Spleen (tissue), 11 donors: ENCODE measurements around the gene CGREF1. TPM values are rescaled to one million over a fixed set of nuclear protein-coding genes. Genes with fewer than 3 reads are reported as not detected.

ENCODE experiments used
- DNase-seq: peaks from one replicate; pipeline ENCODE4 v3.0.0-alpha.2; 2020
- H3K27ac ChIP-seq, 8 donors: fragments of 200-600 bp; sonication (generic) in 7 of 8; 1 replicate in 4 of 8; 2 replicates in 4 of 8; pipeline versions ENCODE4 v1.5.0 to v1.8.0; 2016 to 2021; ENCODE audit warnings: inconsistent platforms in 4 of 8, mild to moderate bottlenecking in 4 of 8, moderate library complexity in 1 of 8
- H3K27me3 ChIP-seq, 7 donors: fragments of 200-600 bp; sonication (generic) in 6 of 7; replicated peaks in 1 of 7; 1 replicate in 4 of 7; 2 replicates in 3 of 7; pipeline versions ENCODE4 v1.5.0 to v1.8.0; 2016 to 2021; ENCODE audit warnings: inconsistent platforms in 3 of 7, mild to moderate bottlenecking in 1 of 7
- H3K36me3 ChIP-seq, 6 donors: fragments of 200-600 bp; sonication (generic) in 5 of 6; 1 replicate in 4 of 6; 2 replicates in 2 of 6; pipeline versions ENCODE4 v1.5.0 to v1.8.0; 2016 to 2021; ENCODE audit warnings: inconsistent platforms in 2 of 6
- H3K4me1 ChIP-seq, 6 donors: fragments of 200-600 bp; sonication (generic) in 5 of 6; 1 replicate in 3 of 6; 2 replicates in 3 of 6; pipeline versions ENCODE4 v1.5.0 to v1.8.0; 2016 to 2021; ENCODE audit warnings: inconsistent platforms in 3 of 6
- H3K4me3 ChIP-seq, 8 donors: fragments of 200-600 bp; sonication (generic) in 7 of 8; 1 replicate in 4 of 8; 2 replicates in 4 of 8; pipeline versions ENCODE4 v1.5.0 to v1.8.0; 2016 to 2021; ENCODE audit warnings: inconsistent platforms in 4 of 8, mild to moderate bottlenecking in 4 of 8, moderate library complexity in 2 of 8
- H3K9me3 ChIP-seq, 8 donors: fragments of 200-600 bp; sonication (generic) in 7 of 8; 1 replicate in 4 of 8; 2 replicates in 4 of 8; pipeline versions ENCODE4 v1.5.0 to v1.8.0; 2016 to 2021; ENCODE audit warnings: inconsistent platforms in 4 of 8
- CTCF ChIP-seq, 11 experiments: fragments of 200-600 bp in 7 of 11; fragments of 450-650 bp in 4 of 11; sonication (generic) in 4 of 11; IDR thresholded peaks in 8 of 11; conservative IDR thresholded peaks in 3 of 11; 1 replicate in 7 of 11; 2 replicates in 4 of 11; pipeline versions ENCODE4 v1.4.0 to v1.8.0; 2016 to 2021; ENCODE audit warnings: antibody characterized with exemption in 11 of 11, inconsistent platforms in 4 of 11, mild to moderate bottlenecking in 1 of 11
- POLR2A ChIP-seq, 3 donors: fragments of 450-650 bp; IDR thresholded peaks; one replicate each; pipeline ENCODE4 v1.5.1; 2017; ENCODE audit warnings: antibody characterized with exemption in 3 of 3, mild to moderate bottlenecking in 1 of 3
- POLR2AphosphoS5 ChIP-seq, 3 donors: sonication (generic); formaldehyde crosslinking; IDR thresholded peaks; one replicate each; pipeline ENCODE4 v1.5.1; 2017; ENCODE audit warnings: antibody characterized with exemption in 3 of 3
- WGBS, 5 donors: extraction: QIAGEN DNeasy Blood & Tissue Kit in 3 of 5; methylation state at CpG; one replicate each; pipeline versions ENCODE4 v1.1.5 to v1.1.7; 2013 to 2018; 5-methylcytosine and 5-hydroxymethylcytosine counted together
- intact Hi-C: fragments of 100-400 bp; cut with DNase I; formaldehyde crosslinking; loops from one replicate; pipeline ENCODE4 v1.15.0; 2023; ENCODE audit warnings: low total_unique reads
- polyA plus RNA-seq, 3 donors: library from polyadenylated mRNA; stranded (reverse); fragments of 200-250 nt; gene quantifications; one replicate each; pipeline ENCODE4 v1.2.1, GENCODE V29; 2013
- total RNA-seq, 7 donors: library from RNA; depleted of rRNA in 3 of 7; stranded (reverse); fragments of >200 nt in 3 of 7; fragmentation: NEBNext Ultra II Directional in 4 of 7; extraction: Animal tissue kit (Norgen Biotek cat#: 25700) in 4 of 7; gene quantifications; one replicate each; pipeline versions ENCODE4 v1.1.0 to v1.2.1, GENCODE V29; 2016 to 2021
- donor health status: healthy with polysubstance abuse.
- donor health status: DM: no; HTN: no; CAD: no; lungs with moderate emphysema.
- donor health status: DM: no; HTN: no; CAD: no.
- donor health status: Bipolar disorder and iron deficiency.
- donor health status: healthy.
- donor health status: DM: no; HTN: no; CAD: no.
- donor health status: DM: yes; HTN: yes; CAD: no.

The CGREF1 gene
- total and polyA plus RNA-seq, 10 donors: 0.17 to 0.82 (median 0.46) TPM; not detected in 3

GRCh38 chr2:27095745-27096651 lies 22.9 kb downstream of the CGREF1 start:
- 26 to 57% (median 30%) methylated on average over 10 to 18 of the region's 18 CpGs for WGBS, 5 donors
- DNase-seq: peak; percentile 86
- peak overlapping the region in 2 of 8 donors; percentile 37 to 54 for H3K27ac ChIP-seq
- peaks cover 0 to 22% (median 14%) of the 10 kb centered on the region in 6 donors for H3K4me1 ChIP-seq
- H3K36me3 ChIP-seq: peaks cover 0 to 3% (median 0%) of the 10 kb centered on the region in 6 donors
- intact Hi-C loops: loop anchor here (5.0 kb wide), 2 partner anchors 96 to 181 kb away; partner anchors contain the start of gene DNAJC5G
- TF ChIP-seq POLR2AphosphoS5 (IDR thresholded peaks at IDR 0.05) (peak in 2 of 3 donors; percentile 45 to 61), POLR2A (IDR thresholded peaks at IDR 0.05) (no peak)
- no peaks in the 10 kb centered on the region for H3K27me3 ChIP-seq
- H3K9me3 ChIP-seq: no peaks in the 10 kb centered on the region
- H3K4me3 ChIP-seq: peak overlapping the region in 7 of 8 donors; percentile 20 to 69 (median 36)

- H3K4me1 ChIP-seq: peaks cover 0 to 22% (median 14%) of the 10 kb centered on the region in 6 donors
- H3K27me3 ChIP-seq: no peaks in the 10 kb centered on the region
- no peak for DNase-seq
- TF ChIP-seq POLR2AphosphoS5 (IDR thresholded peaks at IDR 0.05): no peak
- no peak for TF ChIP-seq POLR2A (IDR thresholded peaks at IDR 0.05)
- TF ChIP-seq CTCF (IDR thresholded peaks at IDR 0.05 in 8 of 11, conservative IDR thresholded peaks at IDR 0.05 in 3 of 11): no peak
- intact Hi-C loops: loop anchor here (5.0 kb wide), 2 partner anchors 97 to 182 kb away; partner anchors contain the start of gene DNAJC5G
- H3K9me3 ChIP-seq: no peaks in the 10 kb centered on the region
- H3K36me3 ChIP-seq: peaks cover 0 to 3% (median 0%) of the 10 kb centered on the region in 6 donors
- no peak overlapping the region for H3K27ac ChIP-seq
- H3K4me3 ChIP-seq: no peak overlapping the region
- 79 to 98% (median 90%) methylated on average over 2 of the region's 2 CpGs for WGBS, 5 donors
Measured at GRCh38 chr2:27095427-27095744, 23.5 kb downstream of the CGREF1 start.

DNA sequence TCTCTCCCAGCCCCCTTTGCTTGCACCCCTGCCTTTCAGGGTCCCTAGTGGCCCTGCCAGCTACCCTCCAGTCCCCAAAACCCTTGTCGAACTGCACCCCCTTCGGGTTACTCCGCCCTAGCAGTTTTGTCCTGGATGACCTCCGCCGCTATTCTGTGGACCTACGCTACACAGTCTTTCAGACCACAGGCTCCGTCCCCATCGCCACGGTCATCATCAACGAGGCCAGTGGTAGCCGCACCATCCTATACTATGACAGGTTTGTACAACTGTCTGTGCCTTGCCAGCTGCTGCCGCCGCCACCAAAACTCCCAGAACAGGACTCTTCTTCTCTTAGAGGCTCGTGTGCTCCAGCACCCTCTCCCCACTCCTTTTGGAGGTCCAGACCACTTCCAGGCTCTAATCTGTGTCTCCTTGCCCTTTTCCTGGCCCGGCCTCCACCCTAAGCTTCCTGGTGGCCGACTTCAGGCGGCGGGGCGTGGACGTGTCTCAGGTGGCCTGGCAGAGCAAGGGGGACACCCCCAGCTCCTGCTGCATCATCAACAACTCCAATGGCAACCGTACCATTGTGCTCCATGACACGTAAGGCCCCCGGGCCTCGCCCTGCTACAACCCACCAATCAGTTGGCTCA lies 24.5 kb downstream of the CGREF1 start:
- intact Hi-C loops: no loop called here
- no peaks in the 10 kb centered on the region for H3K27me3 ChIP-seq

More for the DNA sequence above, 24.5 kb downstream of the CGREF1 start:
- no peaks in the 10 kb centered on the region for H3K9me3 ChIP-seq
- peaks cover 0 to under 1% (median 0%) of the 10 kb centered on the region in 6 donors for H3K36me3 ChIP-seq
- no peak for DNase-seq
- peaks cover 0 to 22% (median 14%) of the 10 kb centered on the region in 6 donors for H3K4me1 ChIP-seq
- H3K4me3 ChIP-seq: no peak overlapping the region
- no peak for TF ChIP-seq CTCF (IDR thresholded peaks at IDR 0.05 in 8 of 11, conservative IDR thresholded peaks at IDR 0.05 in 3 of 11)
- no peak for TF ChIP-seq POLR2A (IDR thresholded peaks at IDR 0.05)
- TF ChIP-seq POLR2AphosphoS5 (IDR thresholded peaks at IDR 0.05): no peak
- WGBS, 5 donors: 92 to 95% (median 93%) methylated on average over 20 to 24 of the region's 24 CpGs
- H3K27ac ChIP-seq: no peak overlapping the region
